ENCODE data around the gene CAMK1D.
A peak's percentile ranks its signal among the peaks of the same experiment; 100 is the strongest.

CAMK1D gene

DNA sequence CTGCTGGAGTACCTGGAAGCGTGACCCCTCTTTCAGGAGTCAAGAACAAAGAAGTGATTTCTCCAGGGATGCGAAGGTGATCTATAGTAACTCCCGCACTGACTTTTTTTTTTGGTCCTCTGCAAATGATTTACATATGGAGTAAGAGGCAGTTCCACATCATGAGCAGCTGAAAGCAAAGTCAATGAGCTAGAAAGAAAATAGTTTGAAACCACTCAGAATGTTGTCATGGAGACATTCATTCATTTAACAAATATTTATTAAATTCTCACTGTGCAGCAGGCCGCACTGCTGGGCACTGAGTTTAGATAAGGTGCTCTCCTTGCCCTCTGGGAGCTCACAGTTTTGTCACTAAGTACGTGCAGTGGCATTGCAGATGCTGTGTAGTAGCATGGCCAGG is 206.7 kb downstream of the CAMK1D start:
- no peak for ATAC-seq
- TF ChIP-seq TOX (CRISPR knock-in tag; IDR thresholded peaks at IDR 0.05; ENCODE audit: borderline replicate concordance) (no peak), ZFP30 (CRISPR knock-in tag; IDR thresholded peaks at IDR 0.05) (no peak), PPARA (CRISPR knock-in tag; IDR thresholded peaks at IDR 0.05; ENCODE audit: borderline replicate concordance) (no peak), CSDC2 (CRISPR knock-in tag; IDR thresholded peaks at IDR 0.05) (no peak), BACH2 (CRISPR knock-in tag; IDR thresholded peaks at IDR 0.05; ENCODE audit: borderline replicate concordance) (no peak), ZNF565 (CRISPR knock-in tag; conservative IDR thresholded peaks at IDR 0.05; ENCODE audit: low read depth) (no peak), GLIS3 (CRISPR knock-in tag; IDR thresholded peaks at IDR 0.05) (no peak), ESRRG (CRISPR knock-in tag; IDR thresholded peaks at IDR 0.05) (no peak), SNAI2 (CRISPR knock-in tag; IDR thresholded peaks at IDR 0.05) (no peak), ARNTL (CRISPR knock-in tag; IDR thresholded peaks at IDR 0.05; ENCODE audit: borderline replicate concordance, low read depth) (no peak)
- TF ChIP-seq, protein P1, sequence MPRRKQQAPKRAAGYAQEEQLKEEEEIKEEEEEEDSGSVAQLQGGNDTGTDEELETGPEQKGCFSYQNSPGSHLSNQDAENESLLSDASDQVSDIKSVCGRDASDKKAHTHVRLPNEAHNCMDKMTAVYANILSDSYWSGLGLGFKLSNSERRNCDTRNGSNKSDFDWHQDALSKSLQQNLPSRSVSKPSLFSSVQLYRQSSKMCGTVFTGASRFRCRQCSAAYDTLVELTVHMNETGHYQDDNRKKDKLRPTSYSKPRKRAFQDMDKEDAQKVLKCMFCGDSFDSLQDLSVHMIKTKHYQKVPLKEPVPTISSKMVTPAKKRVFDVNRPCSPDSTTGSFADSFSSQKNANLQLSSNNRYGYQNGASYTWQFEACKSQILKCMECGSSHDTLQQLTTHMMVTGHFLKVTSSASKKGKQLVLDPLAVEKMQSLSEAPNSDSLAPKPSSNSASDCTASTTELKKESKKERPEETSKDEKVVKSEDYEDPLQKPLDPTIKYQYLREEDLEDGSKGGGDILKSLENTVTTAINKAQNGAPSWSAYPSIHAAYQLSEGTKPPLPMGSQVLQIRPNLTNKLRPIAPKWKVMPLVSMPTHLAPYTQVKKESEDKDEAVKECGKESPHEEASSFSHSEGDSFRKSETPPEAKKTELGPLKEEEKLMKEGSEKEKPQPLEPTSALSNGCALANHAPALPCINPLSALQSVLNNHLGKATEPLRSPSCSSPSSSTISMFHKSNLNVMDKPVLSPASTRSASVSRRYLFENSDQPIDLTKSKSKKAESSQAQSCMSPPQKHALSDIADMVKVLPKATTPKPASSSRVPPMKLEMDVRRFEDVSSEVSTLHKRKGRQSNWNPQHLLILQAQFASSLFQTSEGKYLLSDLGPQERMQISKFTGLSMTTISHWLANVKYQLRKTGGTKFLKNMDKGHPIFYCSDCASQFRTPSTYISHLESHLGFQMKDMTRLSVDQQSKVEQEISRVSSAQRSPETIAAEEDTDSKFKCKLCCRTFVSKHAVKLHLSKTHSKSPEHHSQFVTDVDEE (CRISPR knock-in tag; IDR thresholded peaks at IDR 0.05) = no peak

- no peak for ATAC-seq
- no peak for TF ChIP-seq BACH2 (CRISPR knock-in tag; IDR thresholded peaks at IDR 0.05; ENCODE audit: borderline replicate concordance)
These were observed 210.3 kb downstream of the CAMK1D start for GRCh38 chr10:12559578-12560178.

- ATAC-seq = no peak
- TF ChIP-seq CSDC2 (CRISPR knock-in tag; IDR thresholded peaks at IDR 0.05) = no peak
These were observed 212.0 kb downstream of the CAMK1D start for GRCh38 chr10:12561307-12561706.

- TF ChIP-seq RARB (CRISPR knock-in tag; IDR thresholded peaks at IDR 0.05) (no peak), BACH2 (CRISPR knock-in tag; IDR thresholded peaks at IDR 0.05; ENCODE audit: borderline replicate concordance) (no peak), CREB5 (CRISPR knock-in tag; IDR thresholded peaks at IDR 0.05; ENCODE audit: low read depth) (no peak), ZFP30 (CRISPR knock-in tag; IDR thresholded peaks at IDR 0.05) (no peak), ISL1 (CRISPR knock-in tag; IDR thresholded peaks at IDR 0.05) (no peak)
- TF ChIP-seq, protein P1 (CRISPR knock-in tag; IDR thresholded peaks at IDR 0.05) = no peak
- ATAC-seq = no peak
These were observed 212.4 kb downstream of the CAMK1D start for GRCh38 chr10:12561720-12562119.

- ATAC-seq = peak; percentile 15; the same call in 1 of the 3 replicates
- TF ChIP-seq ZNF70 (CRISPR knock-in tag; IDR thresholded peaks at IDR 0.05) (no peak), TOX (CRISPR knock-in tag; IDR thresholded peaks at IDR 0.05; ENCODE audit: borderline replicate concordance) (no peak), ISL1 (CRISPR knock-in tag; IDR thresholded peaks at IDR 0.05) (no peak)
- TF ChIP-seq, protein P2, sequence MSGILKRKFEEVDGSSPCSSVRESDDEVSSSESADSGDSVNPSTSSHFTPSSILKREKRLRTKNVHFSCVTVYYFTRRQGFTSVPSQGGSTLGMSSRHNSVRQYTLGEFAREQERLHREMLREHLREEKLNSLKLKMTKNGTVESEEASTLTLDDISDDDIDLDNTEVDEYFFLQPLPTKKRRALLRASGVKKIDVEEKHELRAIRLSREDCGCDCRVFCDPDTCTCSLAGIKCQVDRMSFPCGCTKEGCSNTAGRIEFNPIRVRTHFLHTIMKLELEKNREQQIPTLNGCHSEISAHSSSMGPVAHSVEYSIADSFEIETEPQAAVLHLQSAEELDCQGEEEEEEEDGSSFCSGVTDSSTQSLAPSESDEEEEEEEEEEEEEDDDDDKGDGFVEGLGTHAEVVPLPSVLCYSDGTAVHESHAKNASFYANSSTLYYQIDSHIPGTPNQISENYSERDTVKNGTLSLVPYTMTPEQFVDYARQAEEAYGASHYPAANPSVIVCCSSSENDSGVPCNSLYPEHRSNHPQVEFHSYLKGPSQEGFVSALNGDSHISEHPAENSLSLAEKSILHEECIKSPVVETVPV (CRISPR knock-in tag; IDR thresholded peaks at IDR 0.05) = no peak
These were observed 214.1 kb downstream of the CAMK1D start for GRCh38 chr10:12563489-12563888.

Data from SK-N-SH treated with all-trans-retinoic acid at 6 μM for 48 hours (cell line).